H9 (cell line): ENCODE data around the gene TFRC. TPM values are rescaled to one million over a fixed set of nuclear protein-coding genes. Genes with fewer than 3 reads are reported as not detected.
"Not testable (repeated sequence)": the region's sequence is repeated elsewhere in the genome, so short reads cannot be mapped to it uniquely, and the experiment has no call there.

Experiments
- DNase-seq: peaks from one replicate; pipeline ENCODE4 v3.0.0-alpha.2; 2017
- H2AFZ ChIP-seq: one replicate; pipeline ENCODE4 v1.6.1; 2013; ENCODE audit warnings: mild to moderate bottlenecking, low read length, control low read depth, moderate library complexity
- H2AK5ac ChIP-seq: 2 replicates; pipeline ENCODE4 v1.6.1; 2013; ENCODE audit warnings: low read length, control low read depth, mixed read lengths; ENCODE audit not compliant: insufficient read length
- H2BK120ac ChIP-seq: one replicate; pipeline ENCODE4 v1.6.1; 2013; ENCODE audit warnings: low read depth, mild to moderate bottlenecking, low read length, control low read depth, inconsistent platforms; ENCODE audit not compliant: poor library complexity, severe bottlenecking
- H2BK12ac ChIP-seq: 2 replicates; pipeline ENCODE4 v1.6.1; 2013; ENCODE audit warnings: low read length, control low read depth, mixed read lengths, low read depth; ENCODE audit not compliant: insufficient read length
- H2BK15ac ChIP-seq: 2 replicates; pipeline ENCODE4 v1.6.1; 2013; ENCODE audit warnings: low read depth, low read length, control low read depth
- H2BK20ac ChIP-seq: one replicate; pipeline ENCODE4 v1.6.1; 2013; ENCODE audit warnings: low read depth, mild to moderate bottlenecking, low read length, control low read depth, inconsistent platforms; ENCODE audit not compliant: poor library complexity, severe bottlenecking
- H2BK5ac ChIP-seq: 2 replicates; pipeline ENCODE4 v1.6.1; 2013; ENCODE audit warnings: low read length, control low read depth, mixed read lengths; ENCODE audit not compliant: insufficient read length
- H3K14ac ChIP-seq: 2 replicates; pipeline ENCODE4 v1.6.1; 2013; ENCODE audit warnings: low read length, control low read depth; ENCODE audit not compliant: insufficient read depth
- H3K18ac ChIP-seq: 2 replicates; pipeline ENCODE4 v1.6.1; 2013; ENCODE audit warnings: low read depth, mild to moderate bottlenecking, mixed read lengths, low read length, control low read depth; ENCODE audit not compliant: insufficient read length
- H3K23ac ChIP-seq: 2 replicates; pipeline ENCODE4 v1.6.1; 2013; ENCODE audit warnings: low read length, control low read depth, mixed read lengths, low read depth; ENCODE audit not compliant: insufficient read length
- H3K23me2 ChIP-seq: 2 replicates; pipeline ENCODE4 v1.6.1; 2013; ENCODE audit warnings: low read depth, mild to moderate bottlenecking, mixed read lengths, low read length, control low read depth; ENCODE audit not compliant: insufficient read length, poor library complexity, severe bottlenecking
- H3K27ac ChIP-seq: 2 replicates; pipeline ENCODE4 v1.5.1; 2013; ENCODE audit warnings: low read length, control low read depth, mixed read lengths, low read depth; ENCODE audit not compliant: insufficient read length
- H3K27me3 ChIP-seq: 2 replicates; pipeline ENCODE4 v1.6.1; 2013; ENCODE audit warnings: low read length, control low read depth, inconsistent platforms; ENCODE audit not compliant: insufficient read depth
- H3K4ac ChIP-seq: 2 replicates; pipeline ENCODE4 v1.6.1; 2013; ENCODE audit warnings: low read depth, mild to moderate bottlenecking, control low read depth, inconsistent platforms, low read length, moderate library complexity
- H3K4me1 ChIP-seq: 2 replicates; pipeline ENCODE4 v1.6.1; 2013; ENCODE audit warnings: low read length, control low read depth, inconsistent platforms; ENCODE audit not compliant: insufficient read depth
- H3K4me2 ChIP-seq: 2 replicates; pipeline ENCODE4 v1.6.1; 2013; ENCODE audit warnings: low read length, control low read depth, mixed read lengths; ENCODE audit not compliant: insufficient read length, insufficient read depth
- H3K56ac ChIP-seq: 2 replicates; pipeline ENCODE4 v1.6.1; 2013; ENCODE audit warnings: low read depth, mild to moderate bottlenecking, mixed read lengths, low read length, control low read depth; ENCODE audit not compliant: insufficient read length
- H3K79me1 ChIP-seq: 2 replicates; pipeline ENCODE4 v1.6.1; 2013; ENCODE audit warnings: low read depth, mild to moderate bottlenecking, moderate library complexity, low read length, control low read depth, inconsistent platforms; ENCODE audit not compliant: insufficient read depth, poor library complexity, severe bottlenecking
- H3K79me2 ChIP-seq: 2 replicates; pipeline ENCODE4 v1.6.1; 2013; ENCODE audit warnings: low read length, control low read depth, inconsistent platforms; ENCODE audit not compliant: insufficient read depth
- H3K9ac ChIP-seq: 2 replicates; pipeline ENCODE4 v1.6.1; 2013; ENCODE audit warnings: low read length, control low read depth, mixed read lengths; ENCODE audit not compliant: insufficient read length; ENCODE audit errors: extremely low read depth
- H3K9me3 ChIP-seq: one replicate; pipeline ENCODE4 v1.6.1; 2013; ENCODE audit warnings: low read depth, low read length, inconsistent platforms; ENCODE audit not compliant: control insufficient read depth
- H3T11ph ChIP-seq: one replicate; pipeline ENCODE4 v1.6.1; 2013; ENCODE audit warnings: mild to moderate bottlenecking, low read length, control low read depth, inconsistent platforms
- H4K20me1 ChIP-seq: one replicate; pipeline ENCODE4 v1.6.1; 2013; ENCODE audit not compliant: control insufficient read depth, insufficient read length, insufficient read depth
- H4K5ac ChIP-seq: 2 replicates; pipeline ENCODE4 v1.6.1; 2013; ENCODE audit warnings: low read depth, mild to moderate bottlenecking, mixed read lengths, low read length, control low read depth; ENCODE audit not compliant: insufficient read length
- H4K8ac ChIP-seq: replicated peaks from 2 replicates; pipeline ENCODE4 v1.6.1; 2013; ENCODE audit warnings: low read length, control low read depth, mixed read lengths, low read depth; ENCODE audit not compliant: insufficient read length
- H4K91ac ChIP-seq: 2 replicates; pipeline ENCODE4 v1.6.1; 2013; ENCODE audit warnings: low read depth, mild to moderate bottlenecking, moderate library complexity, mixed read lengths, low read length, control low read depth; ENCODE audit not compliant: insufficient read length
- H3K27ac Mint-ChIP-seq, 3 experiments: 2 replicates in 2 of 3; 3 replicates in 1 of 3; pipeline ENCODE4 v1.8.0; 2020 to 2021; ENCODE audit warnings: mixed read lengths in 3 of 3, mild to moderate bottlenecking in 1 of 3, moderate library complexity in 1 of 3
- H3K27me3 Mint-ChIP-seq: 2 replicates; pipeline ENCODE4 v1.8.0; 2021; ENCODE audit warnings: low read depth, mild to moderate bottlenecking, moderate library complexity, mixed read lengths
- H3K36me3 Mint-ChIP-seq, 3 experiments: 2 replicates in 2 of 3; 3 replicates in 1 of 3; pipeline ENCODE4 v1.8.0; 2020 to 2021; ENCODE audit warnings: low read depth in 3 of 3, mixed read lengths in 3 of 3; ENCODE audit not compliant: insufficient read depth in 1 of 3
- H3K4me1 Mint-ChIP-seq, 2 experiments: 2 replicates each; pipeline ENCODE4 v1.8.0; 2020; ENCODE audit warnings: mixed read lengths in 2 of 2
- H3K4me3 Mint-ChIP-seq, 2 experiments: 2 replicates in 1 of 2; 3 replicates in 1 of 2; pipeline ENCODE4 v1.8.0; 2020 to 2021; ENCODE audit warnings: mild to moderate bottlenecking in 2 of 2, mixed read lengths in 2 of 2, moderate library complexity in 1 of 2
- H3K9me3 Mint-ChIP-seq, 2 experiments: 2 replicates in 1 of 2; 3 replicates in 1 of 2; pipeline ENCODE4 v1.8.0; 2020; ENCODE audit warnings: mild to moderate bottlenecking in 2 of 2, mixed read lengths in 2 of 2, moderate library complexity in 1 of 2
- CTCF ChIP-seq: fragments of 200-600 bp; sonication (generic); conservative IDR thresholded peaks from 3 replicates; pipeline ENCODE4 v1.8.0; 2021; ENCODE audit warnings: antibody characterized with exemption, mild to moderate bottlenecking
- WGBS: extraction: QIAGEN DNeasy Blood & Tissue Kit; methylation state at CpG from one replicate; pipeline ENCODE4 v1.1.7; 2013; ENCODE audit warnings: missing lambda C conversion rate, low lambda C conversion rate, mixed read lengths; ENCODE audit not compliant: insufficient read length; ENCODE audit errors: extremely low coverage; 5-methylcytosine and 5-hydroxymethylcytosine counted together
- total RNA-seq: library from RNA; stranded (reverse); gene quantifications from 2 replicates; pipeline ENCODE4 v1.2.1, GENCODE V29; 2021

Gene TFRC
- total RNA-seq, 1 experiment from 2014 or later, result 135 TPM

GRCh38 chr3:196023947-196024346 lies 57.9 kb downstream of the TFRC start:
- Histone ChIP-seq H2BK12ac (no peak overlapping the region), H2BK20ac (no peak overlapping the region), H3K79me2 (no peaks in the 10 kb centered on the region), H4K8ac (no peak overlapping the region), H3K79me1 (no peaks in the 10 kb centered on the region), H3K14ac (no peak overlapping the region), H3K56ac (no peak overlapping the region), H3K18ac (no peak overlapping the region), H3K9ac (no peak overlapping the region), H2AK5ac (no peak overlapping the region), H2BK5ac (no peak overlapping the region), H4K20me1 (no peaks in the 10 kb centered on the region), H3K27me3 (no peaks in the 10 kb centered on the region), H3K4me1 (no peaks in the 10 kb centered on the region; the same call in 1 of the 2 replicates), H2BK15ac (no peak overlapping the region), H3K23me2 (no peaks in the 10 kb centered on the region), H4K91ac (no peak overlapping the region), H3K4me2 (no peak overlapping the region), H2AFZ (no peak overlapping the region), H3K27ac (no peak overlapping the region), H3K9me3 (no peaks in the 10 kb centered on the region), H2BK120ac (no peak overlapping the region), H3T11ph (no peak overlapping the region), H4K5ac (no peak overlapping the region), H3K23ac (no peak overlapping the region), H3K4ac (no peak overlapping the region)
- H3K4me1 Mint-ChIP-seq, result peaks cover 2 to 4% of the 10 kb centered on the region in 2 experiments; a peak in 1 of 4 replicates
- no peak overlapping the region for H3K27ac Mint-ChIP-seq
- no CpG with 5 or more reads among the region's 8 CpGs for WGBS
- peaks cover 12 to 18% of the 10 kb centered on the region in 2 experiments for H3K9me3 Mint-ChIP-seq
- peaks cover 3 to 12% (median 7%) of the 10 kb centered on the region in 3 experiments for H3K36me3 Mint-ChIP-seq
- no peak overlapping the region for H3K4me3 Mint-ChIP-seq
- peaks cover 10% of the 10 kb centered on the region for H3K27me3 Mint-ChIP-seq
- no peak for TF ChIP-seq CTCF
- DNase-seq, result no peak

GRCh38 chr3:196022499-196022878 lies 59.4 kb downstream of the TFRC start:
- H4K91ac ChIP-seq, H3K18ac ChIP-seq, H3K27me3 ChIP-seq, H3T11ph ChIP-seq, H3K14ac ChIP-seq, H4K8ac ChIP-seq, H3K4me2 ChIP-seq, H3K79me1 ChIP-seq, H3K9me3 ChIP-seq, H2AFZ ChIP-seq, H3K23me2 ChIP-seq, H4K5ac ChIP-seq, H3K4me1 Mint-ChIP-seq, H3K9ac ChIP-seq, DNase-seq, H2BK5ac ChIP-seq, H3K4me3 Mint-ChIP-seq, H3K23ac ChIP-seq, H4K20me1 ChIP-seq, H3K4ac ChIP-seq, H3K56ac ChIP-seq, H2AK5ac ChIP-seq, H3K27ac Mint-ChIP-seq, H3K79me2 ChIP-seq, H3K27ac ChIP-seq, H2BK15ac ChIP-seq, H3K4me1 ChIP-seq, H2BK20ac ChIP-seq, H2BK120ac ChIP-seq, H2BK12ac ChIP-seq: not testable (repeated sequence)
- Mint-ChIP-seq H3K36me3 (peaks cover 3 to 12% (median 7%) of the 10 kb centered on the region in 3 experiments), H3K27me3 (peaks cover 16% of the 10 kb centered on the region), H3K9me3 (peaks cover 12 to 18% of the 10 kb centered on the region in 2 experiments)
- no CpG with 5 or more reads among the region's 8 CpGs for WGBS
